MM.1S (cell line): ENCODE results near the gene IQCK.

Experiments used
- CTCF ChIP-seq: fragments of 300-600 bp; sonication (generic); IDR thresholded peaks from 2 replicates; pipeline ENCODE4 v1.5.1; 2016; ENCODE audit warnings: antibody characterized with exemption, low read length, mixed read lengths
- EZH2 ChIP-seq: fragments of 300-600 bp; sonication (generic); optimal IDR thresholded peaks from 2 replicates; pipeline ENCODE3; 2017; ENCODE audit warnings: low read depth, mild to moderate bottlenecking, antibody characterized with exemption, low read length, mixed read lengths
- EZH2phosphoT487 ChIP-seq: fragments of 300-600 bp; sonication (generic); IDR thresholded peaks from 2 replicates; pipeline ENCODE4 v1.6.1; 2018; ENCODE audit warnings: antibody characterized with exemption, low read length

GRCh38 chr16:19746561-19746960, 28.5 kb downstream of the IQCK start:
- no peak for TF ChIP-seq CTCF
- TF ChIP-seq EZH2 = no peak
- no peak for TF ChIP-seq EZH2phosphoT487
